Hepatocyte (in vitro differentiated cells): ENCODE measurements around the gene RIPK1. TPM values are rescaled to one million over a fixed set of nuclear protein-coding genes. Genes with fewer than 3 reads are reported as not detected.

Source experiments
- DNase-seq: peaks from one replicate; pipeline ENCODE4 v3.0.0-alpha.2; 2016; ENCODE audit warnings: low spot score
- H2AFZ ChIP-seq: fragments of 200-600 bp; sonication (generic); 2 replicates; pipeline ENCODE4 v1.6.0; 2016; ENCODE audit warnings: antibody characterized with exemption, mild to moderate bottlenecking
- H3K27ac ChIP-seq: fragments of 200-600 bp; sonication (generic); 2 replicates; pipeline ENCODE4 v1.5.1; 2016; ENCODE audit warnings: mild to moderate bottlenecking
- H3K27me3 ChIP-seq: fragments of 200-600 bp; sonication (generic); 2 replicates; pipeline ENCODE4 v1.6.1; 2016
- H3K36me3 ChIP-seq: fragments of 200-600 bp; sonication (generic); replicated peaks from 2 replicates; pipeline ENCODE4 v1.5.1; 2016; ENCODE audit warnings: low read depth; ENCODE audit not compliant: insufficient read depth
- H3K4me1 ChIP-seq: fragments of 200-600 bp; sonication (generic); 2 replicates; pipeline ENCODE4 v1.5.1; 2016; ENCODE audit warnings: mild to moderate bottlenecking, moderate library complexity; ENCODE audit not compliant: insufficient read depth
- H3K4me2 ChIP-seq: fragments of 200-600 bp; sonication (generic); 2 replicates; pipeline ENCODE4 v1.6.0; 2016
- H3K4me3 ChIP-seq: fragments of 200-600 bp; sonication (generic); 2 replicates; pipeline ENCODE4 v1.5.1; 2016; ENCODE audit warnings: mild to moderate bottlenecking
- H3K79me2 ChIP-seq: fragments of 200-600 bp; sonication (generic); 2 replicates; pipeline ENCODE4 v1.6.0; 2017; ENCODE audit warnings: mild to moderate bottlenecking
- H3K9me2 ChIP-seq: fragments of 200-600 bp; sonication (generic); replicated peaks from 2 replicates; pipeline ENCODE4 v1.6.0; 2017; ENCODE audit warnings: mild to moderate bottlenecking; ENCODE audit not compliant: insufficient read depth
- H3K9me3 ChIP-seq: fragments of 200-600 bp; sonication (generic); 2 replicates; pipeline ENCODE4 v1.5.1; 2016; ENCODE audit warnings: low read depth, mild to moderate bottlenecking
- H4K20me1 ChIP-seq: fragments of 200-600 bp; sonication (generic); 2 replicates; pipeline ENCODE4 v1.6.0; 2016; ENCODE audit warnings: mild to moderate bottlenecking; ENCODE audit not compliant: insufficient read depth, poor library complexity, severe bottlenecking
- CTCF ChIP-seq: fragments of 200-600 bp; sonication (generic); IDR thresholded peaks from 2 replicates; pipeline ENCODE4 v1.5.1; 2016; ENCODE audit warnings: antibody characterized with exemption, mild to moderate bottlenecking; ENCODE audit not compliant: poor library complexity
- EZH2 ChIP-seq: fragments of 200-600 bp; sonication (generic); IDR thresholded peaks from 2 replicates; pipeline ENCODE4 v1.6.1; 2016; ENCODE audit warnings: antibody characterized with exemption, mild to moderate bottlenecking, borderline replicate concordance
- EZH2phosphoT487 ChIP-seq: fragments of 200-600 bp; sonication (generic); IDR thresholded peaks from one replicate; pipeline ENCODE4 v1.6.1; 2018; ENCODE audit warnings: antibody characterized with exemption, mild to moderate bottlenecking, low read depth, moderate library complexity; ENCODE audit not compliant: unreplicated experiment, severe bottlenecking
- WGBS: methylation state at CpG from one replicate; pipeline ENCODE4 v1.1.6; 2016; ENCODE audit warnings: low lambda C conversion rate; ENCODE audit errors: missing lambda C conversion rate; 5-methylcytosine and 5-hydroxymethylcytosine counted together
- polyA plus RNA-seq: library from polyadenylated mRNA; unstranded; fragments of >200 nt; fragmentation: Nextera tagmentation; extraction: Ambion mirVana; gene quantifications from 2 replicates; pipeline ENCODE4 v1.2.1, GENCODE V29; 2016
- total RNA-seq: library from RNA; depleted of rRNA; stranded (reverse); fragments of >200 nt; gene quantifications from 2 replicates; pipeline ENCODE4 v1.2.3, GENCODE V29; 2014

The RIPK1 gene
- total and polyA plus RNA-seq, 2 experiments from 2014 or later = 14.6 to 16.2 TPM

GRCh38 chr6:3124667-3125066, 56.4 kb downstream of the RIPK1 start:
- Histone ChIP-seq H3K4me1 (peaks cover 11% of the 10 kb centered on the region), H3K4me3 (no peak overlapping the region), H3K9me2 (no peaks in the 10 kb centered on the region), H4K20me1 (no peaks in the 10 kb centered on the region), H3K36me3 (no peaks in the 10 kb centered on the region), H3K27me3 (no peaks in the 10 kb centered on the region), H3K4me2 (no peak overlapping the region), H2AFZ (no peak overlapping the region), H3K79me2 (peaks cover 14% of the 10 kb centered on the region), H3K27ac (no peak overlapping the region), H3K9me3 (no peaks in the 10 kb centered on the region)
- no peak for TF ChIP-seq EZH2
- no peak for TF ChIP-seq EZH2phosphoT487
- no peak for TF ChIP-seq CTCF
- no peak for DNase-seq
- 89% methylated on average over 8 of the region's 8 CpGs for WGBS

GRCh38 chr6:3125815-3126214, 57.5 kb downstream of the RIPK1 start:
- Histone ChIP-seq H3K4me1 (no peaks in the 10 kb centered on the region), H3K9me3 (no peaks in the 10 kb centered on the region), H4K20me1 (no peaks in the 10 kb centered on the region), H3K4me3 (no peak overlapping the region), H3K27me3 (no peaks in the 10 kb centered on the region), H3K79me2 (peaks cover 4% of the 10 kb centered on the region), H3K9me2 (no peaks in the 10 kb centered on the region), H3K4me2 (no peak overlapping the region), H2AFZ (no peak overlapping the region), H3K27ac (no peak overlapping the region), H3K36me3 (no peaks in the 10 kb centered on the region)
- DNase-seq = no peak
- 35% methylated on average over 2 of the region's 2 CpGs for WGBS
- no peak for TF ChIP-seq EZH2phosphoT487
- no peak for TF ChIP-seq EZH2
- TF ChIP-seq CTCF = no peak

- Histone ChIP-seq H3K27me3 (no peaks in the 10 kb centered on the region), H3K27ac (no peak overlapping the region), H3K36me3 (no peaks in the 10 kb centered on the region), H3K4me2 (no peak overlapping the region), H2AFZ (no peak overlapping the region), H4K20me1 (no peaks in the 10 kb centered on the region), H3K9me2 (no peaks in the 10 kb centered on the region), H3K4me1 (no peaks in the 10 kb centered on the region), H3K79me2 (no peaks in the 10 kb centered on the region), H3K4me3 (no peak overlapping the region), H3K9me3 (no peaks in the 10 kb centered on the region)
- DNase-seq = no peak
- WGBS = 98% methylated on average over 15 of the region's 15 CpGs
- no peak for TF ChIP-seq EZH2
- TF ChIP-seq CTCF = no peak
- TF ChIP-seq EZH2phosphoT487 = no peak
Observed at GRCh38 chr6:3128356-3129108, 60.2 kb downstream of the RIPK1 start.
